GM18909 (cell line): ENCODE data around the gene OPN1MW3.
A peak's percentile ranks its signal among the peaks of the same experiment; 100 is the strongest.
"Not testable (repeated sequence)": the region's sequence is repeated elsewhere in the genome, so short reads cannot be mapped to it uniquely, and the experiment has no call there.

ENCODE experiments used
- ATAC-seq: cut with Tn5 transposase; IDR thresholded peaks from one replicate; pipeline ENCODE4 v1.9.1; 2021; ENCODE audit warnings: mild to moderate bottlenecking; ENCODE audit not compliant: unreplicated experiment, poor library complexity

Gene OPN1MW3

DNA sequence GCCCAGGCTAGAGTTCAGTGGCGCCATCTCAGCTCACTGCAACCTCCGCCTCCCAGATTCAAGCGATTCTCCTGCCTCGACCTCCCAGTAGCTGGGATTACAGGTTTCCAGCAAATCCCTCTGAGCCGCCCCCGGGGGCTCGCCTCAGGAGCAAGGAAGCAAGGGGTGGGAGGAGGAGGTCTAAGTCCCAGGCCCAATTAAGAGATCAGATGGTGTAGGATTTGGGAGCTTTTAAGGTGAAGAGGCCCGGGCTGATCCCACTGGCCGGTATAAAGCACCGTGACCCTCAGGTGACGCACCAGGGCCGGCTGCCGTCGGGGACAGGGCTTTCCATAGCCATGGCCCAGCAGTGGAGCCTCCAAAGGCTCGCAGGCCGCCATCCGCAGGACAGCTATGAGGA is at the start of gene OPN1MW3:
OPN1MW3 (plus strand) TSS at position 301 of the 400 bp plus-strand sequence; CDS start at position 339, 38 bp downstream.
- ATAC-seq: not testable (repeated sequence)

DNA sequence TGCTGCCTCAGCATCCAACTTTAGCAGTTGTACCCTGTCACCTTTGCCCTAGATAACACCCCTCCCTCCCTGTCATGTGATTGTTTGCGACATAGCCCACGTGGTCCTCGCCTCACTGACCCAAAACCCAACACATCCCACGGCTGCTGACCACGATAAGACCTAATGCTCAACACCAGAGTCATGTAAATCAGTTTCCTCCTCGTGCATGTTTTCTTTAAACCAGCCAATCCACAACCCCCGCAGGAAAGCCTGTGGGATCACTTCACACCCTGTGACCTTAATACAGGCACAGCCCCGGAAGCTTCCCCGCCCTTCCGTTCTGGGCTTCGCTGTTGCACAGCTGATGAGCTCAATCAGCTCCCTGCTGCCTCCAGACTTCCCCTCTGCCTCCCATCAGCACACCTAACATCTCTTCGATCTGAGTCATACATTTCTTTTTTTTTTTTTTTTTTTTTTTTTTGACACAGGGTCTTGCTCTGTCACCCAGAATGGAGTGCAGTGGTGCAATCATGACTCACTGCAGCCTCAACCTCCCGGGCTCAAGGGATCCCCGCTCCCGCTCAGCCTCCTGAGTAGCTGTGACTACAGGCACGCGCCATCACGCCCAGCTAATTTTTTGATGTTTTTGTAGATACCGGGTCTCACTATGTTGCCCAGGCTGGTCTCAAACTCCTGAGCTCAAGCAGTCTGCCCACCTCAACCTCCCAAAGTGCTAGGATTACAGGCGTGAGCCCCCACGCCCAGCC is 47.5 kb upstream of the OPN1MW3 start:
- peak; percentile 51 for ATAC-seq

DNA sequence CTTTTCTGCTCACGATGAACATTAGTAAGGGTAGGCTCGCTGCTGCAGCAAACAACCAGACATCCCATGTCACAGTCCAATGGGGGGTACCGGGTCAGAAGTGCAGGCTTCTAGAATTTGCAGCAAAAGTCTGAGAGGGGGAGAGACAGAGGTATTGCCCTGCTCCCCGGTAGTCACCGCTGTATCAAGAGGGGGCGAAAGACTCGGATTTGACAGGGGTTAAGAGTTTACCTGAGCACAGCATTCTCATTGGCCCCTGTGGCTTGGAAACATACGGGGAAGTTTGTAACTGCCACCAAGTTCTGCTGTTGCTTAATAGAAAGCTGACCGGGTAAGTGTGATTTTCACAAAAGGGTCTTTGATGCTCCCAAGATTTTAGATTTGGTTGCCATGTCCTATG is 46.3 kb upstream of the OPN1MW3 start:
- not testable (repeated sequence) for ATAC-seq

DNA sequence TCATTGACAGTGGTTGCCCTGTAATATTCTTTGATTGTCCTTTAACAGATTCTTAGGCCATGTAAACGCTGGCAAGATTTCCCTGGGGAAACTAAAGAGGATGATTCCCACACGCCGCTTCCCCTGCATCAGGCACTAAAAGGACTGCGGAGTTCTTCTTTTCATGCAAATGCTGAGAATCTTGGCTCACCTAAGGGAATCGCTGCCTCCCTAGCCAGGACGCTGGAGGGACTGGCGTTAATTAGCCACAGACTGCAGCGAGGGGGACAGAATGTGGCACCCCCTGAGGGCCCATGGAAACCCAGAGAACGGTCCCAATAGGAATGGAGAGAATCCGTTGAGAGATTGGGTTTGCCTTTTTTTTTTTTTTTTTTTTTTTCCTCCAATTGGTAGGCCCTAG is 45.9 kb upstream of the OPN1MW3 start:
- not testable (repeated sequence) for ATAC-seq

DNA sequence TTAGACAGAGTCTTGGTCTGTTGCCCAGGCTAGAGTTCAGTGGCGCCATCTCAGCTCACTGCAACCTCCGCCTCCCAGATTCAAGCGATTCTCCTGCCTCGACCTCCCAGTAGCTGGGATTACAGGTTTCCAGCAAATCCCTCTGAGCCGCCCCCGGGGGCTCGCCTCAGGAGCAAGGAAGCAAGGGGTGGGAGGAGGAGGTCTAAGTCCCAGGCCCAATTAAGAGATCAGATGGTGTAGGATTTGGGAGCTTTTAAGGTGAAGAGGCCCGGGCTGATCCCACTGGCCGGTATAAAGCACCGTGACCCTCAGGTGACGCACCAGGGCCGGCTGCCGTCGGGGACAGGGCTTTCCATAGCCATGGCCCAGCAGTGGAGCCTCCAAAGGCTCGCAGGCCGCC is 37.9 kb upstream of the OPN1MW3 start, which contains the start of gene OPN1MW2:
OPN1MW2 (plus strand) TSS at position 301 of the 400 bp plus-strand sequence; CDS start at position 361, 60 bp downstream.
- ATAC-seq: not testable (repeated sequence)

DNA sequence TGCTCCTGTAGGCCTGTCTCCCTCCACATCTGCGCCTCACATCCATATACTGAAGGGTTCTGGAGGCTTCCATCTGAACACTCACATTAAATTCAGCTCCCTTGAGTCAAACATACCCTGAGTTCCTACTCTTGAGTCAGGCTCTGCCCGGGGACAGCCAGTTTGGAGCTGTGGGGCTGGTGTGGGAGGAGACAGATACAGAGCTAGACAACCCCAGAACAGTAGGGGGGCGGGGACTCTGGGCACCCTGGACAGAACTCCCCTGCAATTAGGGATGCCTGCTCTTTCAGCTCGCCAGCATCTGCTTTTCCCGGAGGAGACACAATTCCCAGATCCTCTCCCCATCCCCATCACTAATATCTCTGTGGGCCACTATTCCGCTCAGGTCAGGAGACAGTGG is 32.1 kb upstream of the OPN1MW3 start:
- not testable (repeated sequence) for ATAC-seq

DNA sequence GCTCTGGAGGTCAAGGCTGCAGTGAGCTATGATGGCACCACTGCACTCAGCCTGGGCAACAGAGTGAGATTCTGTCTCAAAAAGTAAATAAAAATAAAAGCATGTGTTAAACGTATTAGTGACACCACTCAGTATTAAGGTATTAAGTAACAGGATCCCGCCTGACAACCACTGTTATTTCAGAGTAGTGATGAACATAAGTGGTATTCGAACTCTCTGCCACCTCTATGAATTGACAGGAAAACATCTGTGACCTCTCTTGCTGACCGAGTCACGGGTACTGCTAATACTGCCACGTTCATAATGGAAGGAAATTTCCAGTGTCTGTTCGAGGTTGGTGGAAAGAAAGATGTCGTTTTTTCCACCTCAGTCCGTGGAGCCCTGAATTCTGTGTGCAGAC is 30.7 kb upstream of the OPN1MW3 start:
- ATAC-seq: not testable (repeated sequence)

DNA sequence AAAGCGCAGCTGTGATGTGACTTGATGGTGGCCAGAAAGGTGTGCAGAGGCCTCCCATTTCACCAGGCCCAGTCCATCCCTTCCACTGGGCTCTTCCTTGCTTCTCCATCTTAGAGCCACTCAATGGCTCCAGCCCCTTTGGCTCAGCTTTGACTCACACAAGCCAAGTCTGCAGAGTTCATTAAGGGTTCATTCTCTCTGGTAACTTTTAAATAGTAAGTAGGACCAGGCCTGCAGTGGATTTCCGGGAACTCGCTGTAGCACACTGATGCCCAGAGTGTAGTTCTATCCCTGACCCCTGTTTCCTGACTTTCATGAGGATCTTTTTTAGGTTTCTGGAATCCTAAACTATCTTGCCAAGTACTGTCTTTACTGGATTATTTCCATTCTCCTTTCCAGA is 25.9 kb upstream of the OPN1MW3 start:
- ATAC-seq: not testable (repeated sequence)

DNA sequence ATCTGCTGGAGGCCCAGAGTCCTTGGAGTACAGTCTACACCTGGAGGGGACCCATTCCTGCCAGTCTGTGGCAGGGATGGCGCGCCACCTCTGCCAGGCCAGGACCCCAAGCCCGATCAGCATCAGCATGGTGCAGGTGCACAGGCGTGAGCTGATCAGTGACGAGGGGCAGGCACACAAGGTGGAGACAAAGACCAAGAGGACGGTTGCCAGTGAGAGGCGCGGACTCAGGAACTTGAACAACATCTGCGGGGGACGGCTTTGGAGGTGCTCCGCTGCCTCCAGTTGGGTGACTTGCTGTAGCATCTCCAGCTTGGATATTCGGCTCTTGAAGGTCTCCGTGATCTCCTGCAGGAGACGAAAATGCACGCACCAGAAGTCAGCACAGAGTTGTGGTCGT is 23.8 kb upstream of the OPN1MW3 start:
- ATAC-seq: not testable (repeated sequence)

DNA sequence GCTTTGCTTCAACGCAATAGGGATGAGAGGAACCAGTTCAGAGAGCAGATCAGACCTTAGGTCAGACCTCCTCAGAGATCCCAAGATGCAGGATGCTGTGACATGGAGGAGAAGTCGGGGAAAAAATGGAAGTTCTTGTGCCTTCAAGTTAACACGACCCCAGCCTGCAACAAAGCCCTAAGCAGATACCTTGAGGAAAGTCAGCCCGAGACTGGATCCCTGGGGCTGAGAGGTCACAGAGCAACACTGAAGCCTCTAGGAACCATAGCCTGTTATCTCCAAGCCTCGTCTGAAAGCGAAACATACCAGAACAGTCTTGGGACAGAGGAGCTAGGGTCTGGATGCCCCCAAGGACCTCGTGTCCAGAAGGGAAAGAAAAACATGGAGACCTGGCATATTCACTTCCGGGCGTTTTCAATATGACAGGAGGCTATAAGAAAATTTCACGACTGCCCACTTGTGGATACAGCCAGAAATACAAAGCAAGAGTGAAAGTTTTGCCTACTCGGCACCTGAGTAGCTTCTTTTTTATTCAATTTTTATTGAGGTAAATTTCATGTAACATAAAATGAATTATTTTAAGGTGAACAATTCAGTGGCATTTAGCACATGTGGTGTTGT is 18.3 kb upstream of the OPN1MW3 start:
- not testable (repeated sequence) for ATAC-seq

DNA sequence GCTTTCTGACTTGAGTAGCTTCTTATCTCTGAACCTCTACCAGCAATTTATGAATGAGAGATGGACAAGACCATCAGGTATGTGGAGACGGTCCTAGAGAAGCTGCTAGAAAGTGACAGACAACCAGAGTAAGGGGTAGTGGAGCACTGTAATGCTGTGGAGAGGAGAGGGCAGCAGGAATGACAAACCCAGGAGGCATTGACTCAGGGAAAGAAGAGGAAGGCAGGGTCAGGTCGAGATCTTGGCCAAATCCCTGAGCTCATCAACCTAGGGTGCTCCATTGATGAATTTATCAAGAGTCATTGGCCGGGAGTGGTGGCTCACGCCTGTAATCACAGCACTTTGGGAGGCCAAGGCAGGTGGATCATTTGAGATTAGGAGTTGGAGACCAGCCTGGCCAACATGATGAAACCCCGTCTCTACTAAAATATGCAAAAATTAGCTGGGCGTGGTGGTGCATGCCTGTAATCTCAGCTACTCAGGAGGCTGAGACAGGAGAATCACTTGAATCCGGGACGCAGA is 17.3 kb upstream of the OPN1MW3 start:
- ATAC-seq: not testable (repeated sequence)

DNA sequence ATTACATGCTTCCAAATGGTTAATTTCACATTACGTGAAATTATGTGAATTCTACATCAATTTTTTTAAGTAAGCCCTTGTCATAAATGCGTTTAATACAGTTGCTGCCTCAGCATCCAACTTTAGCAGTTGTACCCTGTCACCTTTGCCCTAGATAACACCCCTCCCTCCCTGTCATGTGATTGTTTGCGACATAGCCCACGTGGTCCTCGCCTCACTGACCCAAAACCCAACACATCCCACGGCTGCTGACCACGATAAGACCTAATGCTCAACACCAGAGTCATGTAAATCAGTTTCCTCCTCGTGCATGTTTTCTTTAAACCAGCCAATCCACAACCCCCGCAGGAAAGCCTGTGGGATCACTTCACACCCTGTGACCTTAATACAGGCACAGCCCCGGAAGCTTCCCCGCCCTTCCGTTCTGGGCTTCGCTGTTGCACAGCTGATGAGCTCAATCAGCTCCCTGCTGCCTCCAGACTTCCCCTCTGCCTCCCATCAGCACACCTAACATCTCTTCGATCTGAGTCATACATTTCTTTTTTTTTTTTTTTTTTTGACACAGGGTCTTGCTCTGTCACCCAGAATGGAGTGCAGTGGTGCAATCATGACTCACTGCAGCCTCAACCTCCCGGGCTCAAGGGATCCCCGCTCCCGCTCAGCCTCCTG is 9.9 kb upstream of the OPN1MW3 start:
- not testable (repeated sequence) for ATAC-seq

DNA sequence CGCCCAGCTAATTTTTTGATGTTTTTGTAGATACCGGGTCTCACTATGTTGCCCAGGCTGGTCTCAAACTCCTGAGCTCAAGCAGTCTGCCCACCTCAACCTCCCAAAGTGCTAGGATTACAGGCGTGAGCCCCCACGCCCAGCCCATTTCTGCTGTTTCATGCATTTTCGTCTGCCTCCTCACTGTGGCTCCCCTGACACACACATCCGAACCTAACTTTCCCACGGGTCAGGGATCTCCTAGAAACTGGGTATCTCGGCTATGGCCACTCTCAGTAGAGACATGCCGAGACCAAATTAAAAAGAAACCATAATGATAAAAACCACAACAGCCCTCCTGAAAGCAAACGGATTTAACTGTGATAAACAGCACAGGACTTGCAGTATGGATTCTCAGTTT is 9.3 kb upstream of the OPN1MW3 start:
- not testable (repeated sequence) for ATAC-seq

DNA sequence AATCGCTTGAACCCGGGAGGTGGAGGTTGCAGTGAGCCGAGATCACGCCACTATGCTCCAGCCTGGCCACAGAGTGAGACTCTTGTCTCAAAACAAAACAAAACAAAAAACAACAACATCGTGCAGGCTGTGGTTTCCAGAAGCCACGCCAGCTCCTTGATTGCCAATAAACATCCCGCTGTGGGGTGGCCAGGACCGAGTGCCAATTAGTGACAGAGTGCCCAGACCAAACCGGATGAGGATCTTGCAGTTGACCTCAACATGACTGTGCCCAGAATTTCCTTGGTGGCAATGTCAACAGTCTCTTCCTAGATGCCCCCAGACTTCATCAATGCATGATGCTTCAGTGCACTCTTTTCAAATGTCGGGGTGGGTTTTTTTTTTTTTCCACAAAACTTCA is 1.3 kb downstream of the OPN1MW3 start:
- not testable (repeated sequence) for ATAC-seq

DNA sequence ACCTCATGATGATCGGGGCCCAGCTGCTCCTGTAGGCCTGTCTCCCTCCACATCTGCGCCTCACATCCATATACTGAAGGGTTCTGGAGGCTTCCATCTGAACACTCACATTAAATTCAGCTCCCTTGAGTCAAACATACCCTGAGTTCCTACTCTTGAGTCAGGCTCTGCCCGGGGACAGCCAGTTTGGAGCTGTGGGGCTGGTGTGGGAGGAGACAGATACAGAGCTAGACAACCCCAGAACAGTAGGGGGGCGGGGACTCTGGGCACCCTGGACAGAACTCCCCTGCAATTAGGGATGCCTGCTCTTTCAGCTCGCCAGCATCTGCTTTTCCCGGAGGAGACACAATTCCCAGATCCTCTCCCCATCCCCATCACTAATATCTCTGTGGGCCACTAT is 5.7 kb downstream of the OPN1MW3 start:
- ATAC-seq: not testable (repeated sequence)

DNA sequence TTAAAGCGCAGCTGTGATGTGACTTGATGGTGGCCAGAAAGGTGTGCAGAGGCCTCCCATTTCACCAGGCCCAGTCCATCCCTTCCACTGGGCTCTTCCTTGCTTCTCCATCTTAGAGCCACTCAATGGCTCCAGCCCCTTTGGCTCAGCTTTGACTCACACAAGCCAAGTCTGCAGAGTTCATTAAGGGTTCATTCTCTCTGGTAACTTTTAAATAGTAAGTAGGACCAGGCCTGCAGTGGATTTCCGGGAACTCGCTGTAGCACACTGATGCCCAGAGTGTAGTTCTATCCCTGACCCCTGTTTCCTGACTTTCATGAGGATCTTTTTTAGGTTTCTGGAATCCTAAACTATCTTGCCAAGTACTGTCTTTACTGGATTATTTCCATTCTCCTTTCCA is 11.9 kb downstream of the OPN1MW3 start:
- ATAC-seq: not testable (repeated sequence)

DNA sequence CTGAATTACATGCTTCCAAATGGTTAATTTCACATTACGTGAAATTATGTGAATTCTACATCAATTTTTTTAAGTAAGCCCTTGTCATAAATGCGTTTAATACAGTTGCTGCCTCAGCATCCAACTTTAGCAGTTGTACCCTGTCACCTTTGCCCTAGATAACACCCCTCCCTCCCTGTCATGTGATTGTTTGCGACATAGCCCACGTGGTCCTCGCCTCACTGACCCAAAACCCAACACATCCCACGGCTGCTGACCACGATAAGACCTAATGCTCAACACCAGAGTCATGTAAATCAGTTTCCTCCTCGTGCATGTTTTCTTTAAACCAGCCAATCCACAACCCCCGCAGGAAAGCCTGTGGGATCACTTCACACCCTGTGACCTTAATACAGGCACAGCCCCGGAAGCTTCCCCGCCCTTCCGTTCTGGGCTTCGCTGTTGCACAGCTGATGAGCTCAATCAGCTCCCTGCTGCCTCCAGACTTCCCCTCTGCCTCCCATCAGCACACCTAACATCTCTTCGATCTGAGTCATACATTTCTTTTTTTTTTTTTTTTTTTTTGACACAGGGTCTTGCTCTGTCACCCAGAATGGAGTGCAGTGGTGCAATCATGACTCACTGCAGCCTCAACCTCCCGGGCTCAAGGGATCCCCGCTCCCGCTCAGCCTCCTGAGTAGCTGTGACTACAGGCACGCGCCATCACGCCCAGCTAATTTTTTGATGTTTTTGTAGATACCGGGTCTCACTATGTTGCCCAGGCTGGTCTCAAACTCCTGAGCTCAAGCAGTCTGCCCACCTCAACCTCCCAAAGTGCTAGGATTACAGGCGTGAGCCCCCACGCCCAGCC is 27.3 kb downstream of the OPN1MW3 start:
- peak; percentile 70 for ATAC-seq

DNA sequence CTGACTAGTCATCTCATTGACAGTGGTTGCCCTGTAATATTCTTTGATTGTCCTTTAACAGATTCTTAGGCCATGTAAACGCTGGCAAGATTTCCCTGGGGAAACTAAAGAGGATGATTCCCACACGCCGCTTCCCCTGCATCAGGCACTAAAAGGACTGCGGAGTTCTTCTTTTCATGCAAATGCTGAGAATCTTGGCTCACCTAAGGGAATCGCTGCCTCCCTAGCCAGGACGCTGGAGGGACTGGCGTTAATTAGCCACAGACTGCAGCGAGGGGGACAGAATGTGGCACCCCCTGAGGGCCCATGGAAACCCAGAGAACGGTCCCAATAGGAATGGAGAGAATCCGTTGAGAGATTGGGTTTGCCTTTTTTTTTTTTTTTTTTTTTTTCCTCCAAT is 29.0 kb downstream of the OPN1MW3 start:
- not testable (repeated sequence) for ATAC-seq

DNA sequence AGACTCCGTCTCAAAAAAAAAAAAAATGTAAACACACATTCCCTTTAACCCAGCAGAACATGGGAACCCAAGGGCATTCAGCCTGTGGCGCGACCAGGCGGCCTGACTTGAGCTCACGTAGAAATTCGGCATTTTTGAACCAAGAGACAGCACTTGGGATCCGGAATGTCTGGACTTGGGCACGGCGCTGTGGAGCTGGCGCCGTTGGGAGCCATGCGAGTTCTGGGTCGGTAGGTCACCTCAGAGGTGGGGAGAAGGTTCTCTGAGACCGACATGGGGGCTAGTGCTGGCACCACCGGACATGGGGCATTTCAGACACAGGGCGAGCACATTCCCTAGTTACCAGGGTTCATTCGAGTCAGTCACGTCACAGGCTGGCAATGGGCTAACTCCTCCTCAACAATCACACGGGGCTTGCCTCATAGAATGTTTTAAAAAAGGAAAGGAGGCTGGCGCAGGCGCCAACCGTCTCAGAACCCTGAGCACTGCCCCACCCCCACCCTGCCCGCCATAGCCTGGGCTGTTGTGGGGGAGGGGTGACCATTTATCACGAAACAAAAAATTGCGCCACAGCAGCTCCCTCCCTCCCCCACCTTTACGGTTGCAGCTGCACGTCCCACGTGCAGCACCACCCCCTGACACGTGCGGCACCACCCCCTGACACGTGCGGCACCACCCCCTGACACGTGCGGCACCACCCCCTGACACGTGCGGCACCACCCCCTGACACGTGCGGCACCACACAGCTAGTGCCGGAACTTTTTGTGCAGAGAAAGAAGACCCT is 37.6 kb downstream of the OPN1MW3 start, which contains the start of gene TEX28:
TEX28 (minus strand) TSS at position 334 of the 784 bp plus-strand sequence. CDS start 3,007 bp downstream, outside the sequence.
- no peak for ATAC-seq
